ENCODE data around the gene NAT8L. TPM values are rescaled to one million over a fixed set of nuclear protein-coding genes. Genes with fewer than 3 reads are reported as not detected.
A peak's percentile ranks its signal among the peaks of the same experiment; 100 is the strongest.
"Not testable (repeated sequence)": the region's sequence is repeated elsewhere in the genome, so short reads cannot be mapped to it uniquely, and the experiment has no call there.

The NAT8L gene
- total RNA-seq (under 1 TPM in 1 of 5 donors, not detected in 4; 0.73 TPM), polyA plus RNA-seq (under 1 TPM; 0.31 to 0.55 (median 0.46) TPM)
- long read RNA-seq, donor 1, result 0 reads
- long read RNA-seq, donor 2, result 0 reads
- long read RNA-seq, donor 3, full-length matches to known transcripts, result 1 of 1 reads
- long read RNA-seq, donor 3, partial matches to known transcripts, result 0 of 1 reads
- long read RNA-seq, donor 3, other reads (novel, unspliced or antisense), result 0 of 1 reads
- long read RNA-seq, donor 4, result 0 reads
- long read RNA-seq, donor 5, result 0 reads
- long read RNA-seq, donor 6, result 0 reads
- long read RNA-seq, donor 7, result 0 reads
- long read RNA-seq, donor 8, full-length matches to known transcripts, result 1 of 1 reads
- long read RNA-seq, donor 8, partial matches to known transcripts, result 0 of 1 reads
- long read RNA-seq, donor 8, other reads (novel, unspliced or antisense), result 0 of 1 reads
- long read RNA-seq, donor 9, result 0 reads
- long read RNA-seq, donor 10, result 0 reads

DNA sequence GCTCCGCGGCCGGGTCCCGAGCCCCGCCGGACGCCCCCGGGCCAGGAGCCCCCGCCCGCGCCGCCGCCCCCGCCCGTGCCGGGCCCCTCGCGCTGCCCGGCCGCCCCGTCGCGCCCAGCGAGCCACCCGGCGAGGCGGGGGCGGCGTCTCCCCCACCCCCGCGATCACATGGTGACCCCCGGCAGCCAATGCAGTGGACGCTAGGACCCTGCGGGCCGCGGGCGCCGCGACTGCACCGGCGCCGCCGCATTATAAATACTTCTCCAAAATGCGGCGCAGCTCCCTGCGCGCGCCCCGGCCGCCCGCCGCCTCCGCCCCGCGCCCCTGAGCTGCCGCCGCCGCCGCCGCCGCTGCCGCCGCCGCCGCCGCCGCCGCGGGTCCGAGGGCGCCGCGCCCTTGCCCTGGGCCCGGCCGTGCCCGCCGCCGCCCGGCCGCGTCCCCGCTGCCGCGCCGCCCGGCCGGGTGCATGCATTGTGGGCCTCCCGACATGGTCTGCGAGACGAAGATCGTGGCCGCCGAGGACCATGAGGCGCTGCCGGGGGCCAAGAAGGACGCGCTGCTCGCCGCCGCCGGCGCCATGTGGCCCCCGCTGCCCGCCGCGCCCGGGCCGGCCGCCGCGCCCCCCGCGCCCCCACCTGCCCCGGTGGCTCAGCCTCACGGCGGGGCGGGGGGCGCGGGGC is at the start of gene NAT8L:
Gene NAT8L, plus strand, starts transcription at position 282 of the 680 bp plus-strand sequence. Its CDS starts 185 bp downstream, at position 467.
- 0 to 3% (median 1%) methylated on average over 6 to 95 of the region's 119 CpGs; no CpG with 5 or more reads in 1 of the 5 donors for WGBS, 5 donors
- H3K27ac ChIP-seq, result no peak within 1 kb of the TSS
- peaks cover 18 to 85% (median 44%) of the 10 kb centered on the region in 3 donors for H3K27me3 ChIP-seq
- peak in 1 of 2 donors; percentile 77 for DNase-seq
- TF ChIP-seq CTCF (IDR thresholded peaks at IDR 0.05) (no peak), POLR2A (IDR thresholded peaks at IDR 0.05) (no peak), EP300 (IDR thresholded peaks at IDR 0.05) (no peak), POLR2AphosphoS5 (IDR thresholded peaks at IDR 0.05) (no peak)
- H3K4me1 ChIP-seq, result peaks cover 20 to 25% (median 23%) of the 10 kb centered on the region in 4 donors
- peak within 1 kb of the TSS; percentile 44 to 52 (median 48) for H3K4me3 ChIP-seq
- H3K9me3 ChIP-seq, result no peaks in the 10 kb centered on the region
- H3K36me3 ChIP-seq, result no peaks in the 10 kb centered on the region
- intact Hi-C loops (cut with DNase I; ENCODE audit: low total_unique reads), result no loop called here

DNA sequence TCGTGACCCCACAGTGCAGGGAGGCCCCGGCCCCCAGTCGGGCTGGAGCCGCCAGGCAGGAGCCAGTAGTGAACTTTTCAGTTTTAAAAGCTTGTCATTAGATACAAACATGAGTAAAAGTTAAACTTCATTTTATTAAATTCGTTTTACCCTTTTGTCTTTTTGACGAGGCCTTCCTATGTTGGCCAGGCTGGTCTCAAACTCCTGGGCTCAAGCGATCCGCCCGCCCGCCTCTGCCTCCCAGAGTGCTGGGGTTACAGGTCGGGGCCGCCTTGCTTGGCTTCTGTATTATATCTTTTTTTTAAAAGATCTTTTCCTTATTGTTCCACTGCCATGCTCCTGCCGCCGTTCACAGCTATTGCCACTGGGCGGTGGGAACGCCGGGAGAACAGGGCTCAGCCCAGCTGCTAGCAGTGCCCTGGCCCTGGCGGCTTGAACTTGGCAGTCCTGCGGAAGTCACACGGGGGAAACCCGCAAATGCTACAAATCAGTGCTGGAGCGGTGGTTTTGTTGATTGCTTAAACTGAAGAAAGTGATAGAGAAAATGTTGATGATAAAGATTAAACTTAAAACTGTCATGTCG is 49.4 kb upstream of the NAT8L start:
- Histone ChIP-seq H3K36me3 (peaks cover 2 to 18% (median 16%) of the 10 kb centered on the region in 4 donors), H3K9me3 (no peaks in the 10 kb centered on the region), H3K4me1 (peaks cover 20 to 39% (median 32%) of the 10 kb centered on the region in 4 donors), H3K4me3 (peak overlapping the region; percentile 84 to 100 (median 98)), H3K27ac (peak overlapping the region; percentile 93 to 100 (median 99)), H3K27me3 (no peaks in the 10 kb centered on the region)
- peak; percentile 76 to 88 for DNase-seq
- WGBS, 5 donors, result 4 to 7% (median 5%) methylated on average over 23 of the region's 23 CpGs
- intact Hi-C loops (cut with DNase I; ENCODE audit: low total_unique reads), result no loop called here
- no peak for TF ChIP-seq EP300 (IDR thresholded peaks at IDR 0.05)
- peak in 3 of 7 experiments; percentile 5 to 37 (median 15) for TF ChIP-seq CTCF (IDR thresholded peaks at IDR 0.05)

DNA sequence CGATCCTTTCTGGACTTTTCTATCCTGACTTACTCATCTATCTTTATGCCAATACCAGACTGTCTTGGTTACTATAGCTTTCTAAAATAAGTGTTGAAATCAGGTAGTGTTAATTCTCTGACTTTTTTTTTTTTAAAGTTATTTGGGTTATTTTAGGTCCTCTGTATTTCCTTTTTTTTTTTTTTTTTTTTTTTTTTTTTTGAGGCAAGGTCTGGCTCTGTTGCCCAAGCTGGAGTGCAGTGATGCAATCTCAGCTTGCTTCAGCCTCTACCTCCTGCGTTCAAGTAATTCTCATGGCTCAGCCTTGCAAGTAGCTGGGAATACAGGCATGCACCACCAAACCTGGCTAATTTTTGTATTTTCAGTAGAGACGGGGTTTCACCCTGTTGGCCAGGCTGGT is 47.5 kb upstream of the NAT8L start:
- peaks cover 20 to 29% (median 26%) of the 10 kb centered on the region in 4 donors for H3K4me1 ChIP-seq
- H3K9me3 ChIP-seq, result no peaks in the 10 kb centered on the region
- WGBS, 5 donors, result 85 to 94% (median 88%) methylated on average over 3 of the region's 3 CpGs
- DNase-seq, result no peak
- H3K36me3 ChIP-seq, result no peaks in the 10 kb centered on the region
- intact Hi-C loops (cut with DNase I; ENCODE audit: low total_unique reads), result no loop called here
- H3K27ac ChIP-seq, result no peak overlapping the region
- no peak overlapping the region for H3K4me3 ChIP-seq
- no peaks in the 10 kb centered on the region for H3K27me3 ChIP-seq
- TF ChIP-seq EP300 (IDR thresholded peaks at IDR 0.05) (no peak), POLR2A (IDR thresholded peaks at IDR 0.05) (no peak), POLR2AphosphoS5 (IDR thresholded peaks at IDR 0.05) (no peak), CTCF (IDR thresholded peaks at IDR 0.05) (no peak)

GRCh38 chr4:2015008-2015407 is 44.1 kb upstream of the NAT8L start:
- intact Hi-C loops (cut with DNase I; ENCODE audit: low total_unique reads), result no loop called here
- H3K4me3 ChIP-seq, result no peak overlapping the region
- WGBS, 5 donors, result 53 to 84% (median 74%) methylated on average over 4 of the region's 4 CpGs
- H3K27ac ChIP-seq, result no peak overlapping the region
- peaks cover 4 to 7% (median 5%) of the 10 kb centered on the region in 4 donors for H3K4me1 ChIP-seq
- no peaks in the 10 kb centered on the region for H3K9me3 ChIP-seq
- no peak for DNase-seq
- H3K27me3 ChIP-seq, result peaks cover 0 to 12% (median 0%) of the 10 kb centered on the region in 3 donors
- no peaks in the 10 kb centered on the region for H3K36me3 ChIP-seq
- TF ChIP-seq EP300 (IDR thresholded peaks at IDR 0.05), result no peak
- no peak for TF ChIP-seq POLR2AphosphoS5 (IDR thresholded peaks at IDR 0.05)
- no peak for TF ChIP-seq POLR2A (IDR thresholded peaks at IDR 0.05)
- TF ChIP-seq CTCF (IDR thresholded peaks at IDR 0.05), result no peak

DNA sequence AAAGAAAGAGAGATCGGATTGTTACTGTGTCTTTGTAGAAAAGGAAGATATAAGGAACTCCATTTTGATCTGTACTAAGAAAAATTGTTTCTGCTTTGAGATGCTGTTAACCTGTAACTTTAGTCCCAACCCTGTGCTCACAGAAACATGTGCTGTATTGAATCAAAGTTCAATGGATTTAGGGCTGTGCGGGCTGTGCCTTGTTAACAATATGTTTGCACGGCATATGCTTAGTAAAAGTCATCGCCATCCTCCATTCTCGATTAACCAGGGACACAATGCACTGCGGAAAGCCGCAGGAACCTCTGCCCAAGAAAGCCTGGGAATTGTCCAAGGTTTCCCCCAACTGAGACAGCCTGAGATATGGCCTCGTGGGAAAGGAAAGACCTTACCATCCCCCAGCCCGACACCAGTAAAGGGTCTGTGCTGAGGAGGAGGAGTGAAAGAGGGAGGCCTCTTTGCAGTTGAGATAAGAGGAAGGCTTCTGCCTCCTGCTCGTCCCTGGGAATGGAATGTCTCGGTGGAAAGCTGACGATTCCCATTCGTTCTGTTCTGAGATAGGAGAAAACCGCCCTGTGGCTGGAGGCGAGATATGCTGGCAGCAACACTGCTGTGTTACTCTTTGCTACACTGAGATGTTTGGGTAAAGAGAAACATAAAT is 37.6 kb upstream of the NAT8L start:
- H3K4me1 ChIP-seq; intact Hi-C loops (cut with DNase I; ENCODE audit: low total_unique reads); H3K27ac ChIP-seq; H3K4me3 ChIP-seq; H3K9me3 ChIP-seq; H3K36me3 ChIP-seq: not testable (repeated sequence)
- WGBS, 5 donors, result 25 to 37% (median 27%) methylated on average over 15 of the region's 15 CpGs
- peak in 1 of 2 donors; percentile 30 for DNase-seq
- H3K27me3 ChIP-seq, result peaks cover 0 to 38% (median 9%) of the 10 kb centered on the region in 3 donors
